Activated effector memory CD4-positive, alpha-beta T cell treated with anti-CD3 and anti-CD28 coated beads, Interleukin-2, amount 50 U/mL, for 16 hours (primary cell): ENCODE data around the gene HIGD1A.
"Not testable (repeated sequence)": the region's sequence is repeated elsewhere in the genome, so short reads cannot be mapped to it uniquely, and the experiment has no call there.

Experiments used
- DNase-seq: peaks from one replicate; pipeline ENCODE4 v3.0.0-alpha.2; 2020

Gene HIGD1A

DNA sequence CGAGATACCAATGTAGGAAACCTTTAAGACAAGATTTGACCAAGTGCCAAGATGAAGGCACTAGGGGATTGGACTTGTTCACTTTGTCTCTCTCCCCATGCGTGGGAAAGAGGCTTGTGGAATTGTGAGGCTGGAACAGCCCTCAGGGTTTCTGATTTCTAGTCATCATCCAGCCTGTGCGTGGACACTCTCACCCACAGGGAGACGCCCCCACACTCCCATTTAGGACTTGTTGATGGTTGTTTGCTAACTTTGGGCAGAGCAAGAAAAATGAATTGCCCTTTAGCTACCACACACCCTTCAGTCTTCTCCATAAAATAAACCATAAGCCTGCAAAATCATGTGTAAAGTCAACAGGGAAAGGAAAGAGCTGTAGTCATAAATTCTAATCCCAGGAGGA is 23.4 kb upstream of the HIGD1A start:
- DNase-seq, result no peak

DNA sequence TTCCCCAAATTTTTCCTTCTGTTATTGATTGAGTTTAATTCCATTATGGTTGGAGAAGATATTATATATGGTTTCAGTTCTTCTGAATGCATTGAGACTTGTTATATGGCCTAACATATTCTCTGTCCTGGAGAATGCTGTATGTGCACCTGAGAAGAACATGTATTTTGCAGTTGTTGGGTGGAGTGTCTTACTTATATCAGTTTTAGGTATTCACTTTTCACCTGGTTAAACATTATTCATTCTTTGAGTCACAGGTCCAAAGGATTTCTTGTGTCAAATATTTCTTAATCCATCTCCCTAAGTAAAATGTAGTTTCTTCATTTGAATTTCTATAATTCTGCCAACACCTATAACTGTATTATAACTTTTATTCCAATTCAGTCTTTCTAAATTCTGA is 22.7 kb upstream of the HIGD1A start:
- DNase-seq, result no peak

DNA sequence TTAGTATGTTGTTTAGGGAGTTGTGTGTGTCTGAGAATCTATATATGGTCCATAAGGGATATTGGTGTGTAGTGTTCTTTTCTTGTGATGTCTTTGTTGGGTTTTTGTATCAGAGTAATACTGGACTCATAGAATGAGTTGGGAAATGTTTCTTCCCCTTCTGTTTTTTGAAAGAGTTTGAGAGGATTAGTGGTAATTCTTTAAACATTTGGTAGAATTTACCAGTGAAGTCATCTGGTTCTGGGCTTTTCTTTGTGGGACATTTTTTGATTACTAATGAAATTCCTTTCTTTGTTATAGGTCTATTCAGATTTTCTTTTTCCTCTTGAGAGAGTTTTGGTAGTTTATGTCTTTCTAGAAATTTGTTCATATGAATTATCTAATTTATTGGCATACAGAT is 21.9 kb upstream of the HIGD1A start:
- DNase-seq, result no peak

DNA sequence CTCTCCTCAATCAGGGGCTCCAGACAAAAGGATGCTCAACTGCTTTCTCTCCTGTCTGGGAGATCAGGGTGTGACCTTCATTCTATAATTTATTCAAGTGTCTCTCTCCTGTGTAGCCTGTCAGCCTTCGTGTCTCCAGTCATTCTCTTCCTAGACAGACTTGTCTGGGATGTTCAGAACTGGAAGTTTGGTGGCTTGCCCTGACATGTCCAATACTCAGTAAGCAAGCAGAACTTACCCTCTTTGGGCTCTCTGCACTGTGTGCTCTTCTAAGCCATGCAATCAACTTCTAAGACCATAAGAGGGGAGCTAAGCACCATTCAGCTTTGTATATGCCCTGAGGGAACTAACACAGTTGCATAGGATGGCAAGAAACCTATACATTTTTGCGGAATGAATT is 19.1 kb upstream of the HIGD1A start:
- DNase-seq, result no peak

DNA sequence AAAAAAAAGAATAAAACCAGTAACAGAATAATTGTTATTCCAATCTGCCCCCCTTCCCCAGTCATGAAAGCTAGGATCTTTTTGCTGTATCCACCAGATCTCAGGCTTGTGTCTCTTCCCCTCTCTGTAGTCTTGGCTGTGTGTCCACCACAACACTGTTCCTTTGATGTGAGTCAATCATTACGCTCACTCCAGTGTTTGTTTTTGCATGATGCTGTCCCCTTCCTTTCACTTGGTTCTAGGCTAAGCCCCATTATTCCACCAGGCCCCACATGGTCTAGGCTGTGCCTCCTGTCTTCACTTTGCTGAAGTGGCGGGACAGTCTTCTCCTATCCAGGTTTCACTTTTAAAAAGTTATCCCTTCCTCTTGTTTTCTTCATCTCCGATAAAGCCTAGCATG is 18.5 kb upstream of the HIGD1A start:
- DNase-seq, result no peak

DNA sequence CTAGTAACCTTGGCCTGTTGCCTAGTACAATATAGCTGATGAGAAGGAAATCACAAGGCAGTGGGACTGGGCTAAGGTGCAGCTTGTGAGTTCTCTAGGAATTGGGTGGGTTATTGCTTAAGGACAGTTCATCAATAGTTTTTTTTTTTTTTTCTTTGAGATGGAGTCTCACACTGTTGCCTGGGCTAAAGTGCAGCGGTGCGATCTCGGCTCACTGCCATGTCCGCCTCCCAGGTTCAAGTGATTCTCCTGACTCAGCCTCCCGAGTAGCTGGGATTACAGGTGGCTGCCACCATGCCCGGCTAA is 16.4 kb upstream of the HIGD1A start:
- no peak for DNase-seq

DNA sequence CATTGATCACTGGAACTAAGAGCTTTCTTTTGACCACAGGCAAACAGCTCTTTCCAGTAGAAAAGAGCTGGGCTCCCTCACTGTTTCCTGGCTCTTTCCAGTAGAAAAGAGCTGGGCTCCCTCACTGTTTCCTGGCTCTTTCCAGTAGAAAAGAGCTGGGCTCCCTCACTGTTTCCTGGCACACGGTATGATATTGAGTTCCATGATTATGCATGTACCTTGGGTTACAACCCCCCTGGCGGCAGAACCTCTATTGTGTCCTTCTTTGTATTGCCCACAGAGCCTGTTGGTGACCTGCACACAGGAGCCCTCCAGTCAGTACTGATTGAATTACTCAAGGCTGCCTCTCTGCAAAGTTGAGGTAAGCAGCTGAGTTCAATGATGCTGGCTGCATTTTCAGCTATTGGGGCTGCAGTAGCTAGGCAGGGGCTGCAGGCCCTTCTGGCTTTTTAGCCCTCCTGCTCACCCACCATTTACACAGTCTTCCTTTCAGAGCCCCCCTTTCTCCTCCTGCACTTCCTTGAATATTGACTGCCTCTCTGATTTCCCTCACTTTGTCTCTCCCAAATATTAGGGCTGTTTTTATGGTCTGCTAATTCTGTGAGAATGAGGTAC is 15.2 kb upstream of the HIGD1A start:
- no peak for DNase-seq

GRCh38 chr3:42815826-42816225 is 11.5 kb upstream of the HIGD1A start:
- DNase-seq, result no peak

DNA sequence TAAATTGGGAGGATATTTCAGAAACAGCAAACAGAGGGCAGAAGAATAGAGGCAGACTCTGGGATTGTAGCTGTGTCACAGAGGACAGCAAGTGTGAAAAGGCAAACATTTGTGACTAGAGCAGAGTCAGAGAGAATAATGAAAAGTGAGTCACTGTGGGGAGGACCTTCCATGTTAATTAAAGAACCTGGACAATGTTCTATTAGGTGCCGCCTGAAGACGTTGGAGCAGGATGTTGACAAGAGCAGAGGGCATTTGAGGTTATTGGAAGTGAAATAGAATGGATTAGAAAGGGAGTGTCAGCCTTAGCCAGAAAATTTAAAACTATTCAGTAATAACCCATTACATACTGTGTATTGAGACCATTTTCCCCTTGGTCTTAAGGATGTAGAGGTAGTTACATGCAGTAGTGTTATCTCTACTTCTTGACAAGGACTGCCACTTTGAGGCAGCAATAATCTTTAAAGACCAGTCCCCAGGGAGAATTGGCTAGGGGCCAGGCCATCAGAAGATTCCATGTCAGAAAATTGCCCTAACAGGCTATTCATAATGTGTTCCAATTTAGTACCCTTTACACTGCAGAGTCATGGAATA is 10.7 kb upstream of the HIGD1A start:
- DNase-seq, result no peak

- DNase-seq, result no peak
Observed at GRCh38 chr3:42814246-42814645, 10.0 kb upstream of the HIGD1A start.

DNA sequence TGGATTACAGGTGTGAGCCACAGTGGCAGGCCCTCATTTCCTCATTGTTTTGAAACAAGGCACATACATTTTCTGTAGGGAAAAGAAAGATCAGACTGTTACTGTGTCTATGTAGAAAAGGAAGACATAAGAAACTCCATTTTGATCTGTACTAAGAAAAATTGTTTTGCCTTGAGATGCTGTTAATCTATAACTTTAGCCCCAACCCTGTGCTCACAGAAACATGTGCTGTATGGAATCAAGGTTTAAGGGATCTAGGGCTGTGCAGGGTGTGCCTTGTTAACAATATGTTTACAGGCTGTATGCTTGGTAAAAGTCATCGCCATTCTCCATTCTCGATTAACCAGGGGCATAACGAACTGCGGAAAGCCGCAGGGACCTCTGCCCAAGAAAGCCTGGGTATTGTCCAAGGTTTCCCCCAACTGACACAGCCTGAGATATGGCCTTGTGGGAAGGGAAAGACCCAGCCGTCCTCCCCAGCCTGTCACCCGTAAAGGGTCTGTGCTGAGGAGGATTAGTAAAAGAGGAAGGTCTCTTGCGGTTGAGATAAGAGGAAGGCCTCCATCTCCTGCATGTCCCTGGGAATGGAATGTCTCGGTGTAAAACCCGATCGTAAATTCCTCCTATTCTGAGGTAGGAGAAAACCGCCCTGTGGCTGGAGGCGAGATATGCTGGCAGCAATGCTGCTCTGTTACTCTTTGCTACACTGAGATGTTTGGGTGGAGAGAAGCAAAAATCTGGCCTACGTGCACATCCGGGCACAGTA is 7.0 kb upstream of the HIGD1A start:
- DNase-seq, result not testable (repeated sequence)

DNA sequence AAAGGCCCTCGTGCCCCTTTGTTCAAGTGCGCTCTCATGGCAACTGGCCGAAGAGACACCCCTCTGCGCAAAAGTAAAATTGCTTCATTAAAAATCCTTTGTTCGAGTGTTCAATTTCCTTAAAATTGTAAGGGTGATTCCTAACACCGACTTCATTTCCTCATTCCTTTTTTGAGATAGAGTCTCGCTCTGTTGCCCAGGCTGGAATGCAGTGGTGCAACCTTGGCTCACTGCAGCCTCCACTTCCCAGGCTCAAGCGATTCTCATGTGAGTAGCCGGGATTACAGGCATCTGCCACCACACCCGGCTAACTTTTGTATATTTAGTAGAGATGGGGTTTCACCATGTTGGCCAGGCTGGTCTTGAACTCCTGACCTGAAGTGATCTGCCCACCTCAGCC is 6.4 kb upstream of the HIGD1A start:
- DNase-seq, result not testable (repeated sequence)

GRCh38 chr3:42809202-42809601 is 4.9 kb upstream of the HIGD1A start, which contains the start of gene ACKR2:
TSS of gene ACKR2 (plus strand) at chr3:42809445. CDS start at chr3:42864503, 55,058 bp downstream.
- no peak for DNase-seq

DNA sequence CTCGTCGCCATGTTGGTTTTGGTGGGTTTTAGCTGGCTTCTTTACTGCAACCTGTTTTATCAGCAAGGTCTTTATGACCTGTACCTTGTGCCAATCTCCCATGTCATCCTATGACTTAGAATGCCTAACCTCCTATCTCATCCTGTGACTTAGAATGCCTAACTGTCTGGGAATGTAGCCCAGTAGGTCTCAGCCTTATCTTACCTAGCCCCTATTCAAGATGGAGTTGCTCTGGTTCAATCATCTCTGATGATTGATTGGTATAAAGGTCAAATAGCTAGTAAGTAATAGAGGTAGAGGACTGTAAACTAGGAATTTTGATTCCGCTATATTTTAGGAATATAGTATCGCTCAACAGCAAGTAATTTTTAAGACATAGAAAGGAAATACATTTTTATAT is 3.6 kb upstream of the HIGD1A start:
- no peak for DNase-seq

DNA sequence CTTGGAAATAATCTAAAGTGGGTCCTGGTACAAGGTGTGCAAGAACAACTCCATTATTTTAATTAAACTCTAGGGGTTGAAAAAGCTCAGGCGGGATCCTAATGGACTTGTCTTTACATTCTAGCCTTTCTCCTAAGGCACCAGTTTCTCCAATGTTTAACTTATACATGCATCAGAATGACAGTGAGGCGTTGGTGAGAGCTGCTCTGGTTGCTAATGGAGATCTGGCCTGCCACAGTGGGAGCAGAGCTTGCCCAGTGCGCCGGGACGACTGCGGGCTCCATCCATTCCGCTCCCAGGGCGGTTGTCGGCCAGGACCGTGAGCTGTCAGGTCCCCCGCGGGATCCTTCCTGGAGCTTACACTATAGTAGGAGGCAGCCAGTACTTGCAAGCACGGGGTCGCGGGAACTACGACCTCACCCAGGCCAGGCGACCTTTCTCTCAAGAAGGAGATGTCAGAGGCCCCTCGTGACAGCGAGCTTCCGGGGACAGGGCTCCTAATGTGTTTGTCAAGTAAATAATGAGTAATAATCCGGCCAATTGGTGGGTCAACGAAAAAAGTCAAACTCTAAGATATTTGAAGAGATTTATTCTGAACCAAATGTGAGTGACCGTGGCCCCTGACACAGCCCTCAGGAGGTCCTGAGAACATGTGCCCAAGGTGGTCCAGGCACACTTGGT is 991 bp upstream of the HIGD1A start:
- no peak for DNase-seq

DNA sequence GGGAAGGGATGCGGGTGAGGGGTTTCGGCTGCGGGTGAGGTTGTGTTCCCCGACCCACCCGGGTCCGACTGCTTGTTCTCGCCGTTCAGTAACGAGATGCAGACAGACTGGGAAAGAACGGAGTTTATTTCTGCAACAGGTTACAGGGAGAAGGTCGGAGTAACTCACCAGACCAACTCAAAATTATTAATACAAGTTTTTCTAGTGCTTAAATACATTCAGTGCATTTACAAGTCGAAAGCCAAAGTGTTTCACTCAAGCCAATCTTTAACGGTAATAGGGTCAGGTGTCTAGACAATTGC is 492 bp upstream of the HIGD1A start:
- no peak for DNase-seq

- no peak for DNase-seq
Observed at GRCh38 chr3:42803414-42804105, 730 bp downstream of the HIGD1A start.

GRCh38 chr3:42802876-42803413 is 1.3 kb downstream of the HIGD1A start:
- no peak for DNase-seq

DNA sequence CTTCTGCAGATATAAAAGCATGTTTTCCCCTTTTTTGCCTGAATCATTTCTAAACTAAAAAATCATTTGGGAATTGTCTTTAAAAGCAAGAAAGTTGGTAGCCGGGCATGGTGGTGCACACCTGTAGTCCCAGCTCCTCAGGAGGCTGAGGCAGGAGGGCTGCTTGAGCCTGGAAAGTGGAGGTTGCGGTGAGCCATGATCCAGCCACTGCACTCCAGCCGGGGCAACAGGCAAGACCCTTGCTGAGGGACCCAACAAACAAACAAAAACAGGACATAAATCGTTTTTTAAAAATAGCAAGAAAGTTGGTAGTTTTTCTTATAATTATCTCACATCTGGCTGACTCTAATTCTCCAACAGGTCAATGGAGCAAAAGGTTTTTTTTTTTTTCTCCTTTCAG is 2.5 kb downstream of the HIGD1A start:
- no peak for DNase-seq

DNA sequence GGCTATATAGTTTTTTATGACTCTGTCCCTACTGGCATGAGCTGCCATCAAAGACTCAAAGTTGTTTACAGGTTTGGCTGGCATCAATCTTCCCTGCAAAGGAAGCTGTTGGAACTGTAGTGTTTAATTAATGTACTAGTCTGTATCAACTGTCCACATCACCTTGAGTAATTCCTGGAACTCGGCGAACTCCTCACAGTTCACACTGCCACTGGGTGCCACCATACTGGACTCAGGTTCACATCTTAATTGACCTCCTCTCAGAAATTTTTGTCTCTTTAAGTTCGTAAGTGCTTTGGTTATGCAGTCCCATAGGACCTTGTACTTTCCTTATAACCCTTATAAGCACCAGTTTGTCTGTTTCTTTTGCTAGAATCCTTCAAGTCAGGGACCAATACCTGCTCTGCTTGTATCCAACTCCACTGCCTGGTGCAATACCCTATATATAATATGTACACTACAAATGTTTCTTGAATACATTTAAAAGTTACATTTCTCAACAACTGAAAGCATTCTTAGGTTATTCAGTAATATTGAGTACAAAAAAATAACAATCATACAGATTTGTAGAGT is 3.2 kb downstream of the HIGD1A start:
- no peak for DNase-seq

DNA sequence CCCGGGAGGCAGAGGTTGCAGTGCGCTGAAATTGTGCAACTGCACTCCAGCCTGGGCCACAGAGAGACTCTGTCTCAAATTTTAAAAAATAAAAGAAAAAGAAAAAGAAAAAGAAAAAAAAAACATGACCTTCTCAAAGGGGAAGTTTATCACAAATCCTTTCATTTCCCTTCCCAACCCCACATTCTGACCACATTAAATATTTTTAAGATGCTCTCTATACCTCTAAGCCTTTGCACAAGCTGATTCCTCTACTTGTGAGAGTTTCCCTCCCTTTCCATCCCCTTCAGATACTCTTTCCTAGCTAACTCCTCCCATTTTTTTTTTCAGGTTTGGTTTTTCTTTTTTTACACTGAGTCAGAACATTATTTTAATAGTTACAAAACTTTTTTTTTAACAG is 4.0 kb downstream of the HIGD1A start:
- DNase-seq, result no peak

DNA sequence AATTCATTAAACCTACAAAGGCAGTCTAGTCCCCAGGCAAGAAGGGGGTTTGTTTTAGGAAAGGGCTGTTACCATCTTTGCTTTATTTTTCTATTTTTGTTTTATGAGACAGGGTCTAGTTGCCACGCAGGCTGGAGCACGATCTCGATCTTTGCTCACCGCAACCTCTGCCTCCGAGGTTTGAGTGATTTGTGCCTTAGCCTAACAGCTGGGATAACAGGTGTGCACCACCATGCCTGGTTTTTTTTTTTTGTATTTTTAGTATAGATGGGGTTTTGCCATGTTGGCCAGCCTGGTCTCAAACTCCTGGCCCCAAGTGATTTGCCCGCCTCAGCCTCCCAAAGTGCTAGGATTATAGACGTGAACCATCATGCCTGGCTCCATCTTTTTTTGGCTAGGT is 4.9 kb downstream of the HIGD1A start:
- DNase-seq, result no peak

DNA sequence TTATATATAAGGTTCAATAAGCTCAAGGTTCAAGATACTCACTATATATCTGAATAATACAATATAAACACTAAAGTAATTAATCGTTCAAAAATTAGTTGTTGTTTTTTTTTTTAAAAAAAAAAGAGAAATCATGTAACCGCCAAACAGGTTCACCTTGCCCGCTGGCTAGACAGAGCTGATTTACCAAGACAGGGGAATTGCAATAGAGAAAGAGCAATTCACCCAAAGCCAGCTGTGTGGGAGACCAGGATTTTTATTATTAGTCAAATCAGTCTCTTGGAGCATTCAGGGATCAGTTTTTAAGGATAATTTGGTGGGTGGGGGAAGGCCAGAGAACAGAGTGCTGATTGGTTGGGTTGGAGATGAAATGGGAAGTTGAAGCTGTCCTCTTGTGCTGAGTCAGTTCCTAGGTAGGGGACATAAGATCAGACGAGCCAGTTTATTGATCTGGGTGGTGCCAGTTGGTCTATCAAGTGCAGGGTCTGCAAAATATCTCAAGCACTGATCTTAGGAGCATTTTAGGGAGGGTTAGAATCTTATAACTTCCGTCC is 7.9 kb downstream of the HIGD1A start:
- no peak for DNase-seq
